HG03103 (cell line): ENCODE measurements around the gene TUT1.
"Not testable (repeated sequence)": the region's sequence is repeated elsewhere in the genome, so short reads cannot be mapped to it uniquely, and the experiment has no call there.

Experiments used
- ATAC-seq: cut with Tn5 transposase; IDR thresholded peaks from one replicate; pipeline ENCODE4 v1.9.1; 2021; ENCODE audit warnings: low read depth; ENCODE audit not compliant: unreplicated experiment

TUT1 gene

GRCh38 chr11:62604460-62605120 is 13.3 kb upstream of the TUT1 start:
- ATAC-seq, result no peak

GRCh38 chr11:62603776-62604299 is 12.5 kb upstream of the TUT1 start:
- ATAC-seq, result no peak

GRCh38 chr11:62603072-62603408 is 11.7 kb upstream of the TUT1 start:
- no peak for ATAC-seq

- ATAC-seq, result no peak
Observed at GRCh38 chr11:62602141-62603071, 11.1 kb upstream of the TUT1 start.

- peak; percentile 57 for ATAC-seq
Observed at GRCh38 chr11:62601372-62602140, 10.2 kb upstream of the TUT1 start, which contains the start of gene MTA2. MTA2 (minus strand) TSS chr11:62601865; CDS start chr11:62601450, 415 bp downstream.

- ATAC-seq, result no peak
Observed at GRCh38 chr11:62601122-62601371, 9.7 kb upstream of the TUT1 start.

GRCh38 chr11:62600367-62601121 is 9.2 kb upstream of the TUT1 start:
- no peak for ATAC-seq

GRCh38 chr11:62599901-62600300 is 8.6 kb upstream of the TUT1 start:
- ATAC-seq, result no peak

- peak; percentile 43 for ATAC-seq
Observed at GRCh38 chr11:62599069-62599696, 7.9 kb upstream of the TUT1 start.

- no peak for ATAC-seq
Observed at GRCh38 chr11:62595124-62595523, 3.8 kb upstream of the TUT1 start.

GRCh38 chr11:62593434-62594044 is 2.2 kb upstream of the TUT1 start:
- ATAC-seq, result no peak

GRCh38 chr11:62592989-62593421 is 1.7 kb upstream of the TUT1 start:
- no peak for ATAC-seq

GRCh38 chr11:62592146-62592815 is 958 bp upstream of the TUT1 start:
- no peak for ATAC-seq

GRCh38 chr11:62588966-62589637 is 2.2 kb downstream of the TUT1 start:
- ATAC-seq, result no peak

GRCh38 chr11:62585356-62585755 is 6.0 kb downstream of the TUT1 start:
- not testable (repeated sequence) for ATAC-seq

GRCh38 chr11:62581735-62582134 is 9.6 kb downstream of the TUT1 start:
- not testable (repeated sequence) for ATAC-seq

- no peak for ATAC-seq
Observed at GRCh38 chr11:62580959-62581715, 10.2 kb downstream of the TUT1 start.

GRCh38 chr11:62579252-62579651 is 12.1 kb downstream of the TUT1 start:
- no peak for ATAC-seq
